Measurements from ENCODE around the gene ZNF385D.
A peak's percentile ranks its signal among the peaks of the same experiment; 100 is the strongest.

Gene ZNF385D

DNA sequence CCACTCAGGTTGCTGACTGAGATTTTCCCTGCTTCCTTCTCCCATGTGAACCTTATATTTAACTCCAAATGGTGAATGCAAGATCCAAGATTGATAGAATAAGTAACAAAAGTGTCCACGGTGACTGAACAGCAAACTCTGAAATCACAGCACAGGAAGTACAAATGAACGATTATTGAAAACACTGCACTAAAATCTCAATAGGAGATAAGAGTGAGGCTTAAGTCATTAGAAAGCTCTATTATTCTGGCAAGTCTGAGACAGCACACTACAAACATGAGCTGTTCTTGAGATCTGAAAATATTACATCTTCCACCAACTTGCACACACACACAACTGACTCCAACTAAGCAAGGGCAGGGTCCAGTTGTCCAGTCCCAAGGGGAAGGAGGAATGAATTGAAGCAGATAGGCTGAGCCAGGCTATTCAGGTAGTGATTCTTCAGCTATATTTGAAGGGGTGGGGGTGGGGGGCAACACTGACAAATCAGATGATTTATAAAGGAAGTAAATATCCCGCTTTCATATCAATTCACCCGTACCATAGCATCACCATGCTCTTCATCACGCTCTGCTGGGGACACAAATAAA lies 2.9 kb downstream of the ZNF385D start:
- peak; percentile 52 for DNase-seq

GRCh38 chr3:21747376-21747775 lies 3.6 kb downstream of the ZNF385D start:
- peak; percentile 63 for DNase-seq

DNA sequence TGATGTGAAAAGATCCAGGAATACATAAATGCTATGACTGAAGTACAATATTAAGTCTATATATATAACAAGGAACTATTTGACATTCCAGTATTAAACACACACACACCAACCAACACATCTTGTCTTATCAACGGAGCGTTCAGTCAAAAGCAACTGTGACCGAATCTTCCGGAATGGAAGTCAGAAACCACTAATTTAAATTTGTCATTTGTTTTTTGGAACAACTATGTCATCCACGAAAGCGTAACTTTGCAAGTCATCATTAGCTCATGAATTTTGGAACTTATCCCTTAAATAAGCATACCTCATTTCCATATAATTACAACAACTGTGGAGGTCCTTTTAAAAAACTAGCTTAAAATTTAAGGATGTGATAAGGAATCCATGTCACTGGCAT lies 5.0 kb downstream of the ZNF385D start:
- no peak for DNase-seq

DNA sequence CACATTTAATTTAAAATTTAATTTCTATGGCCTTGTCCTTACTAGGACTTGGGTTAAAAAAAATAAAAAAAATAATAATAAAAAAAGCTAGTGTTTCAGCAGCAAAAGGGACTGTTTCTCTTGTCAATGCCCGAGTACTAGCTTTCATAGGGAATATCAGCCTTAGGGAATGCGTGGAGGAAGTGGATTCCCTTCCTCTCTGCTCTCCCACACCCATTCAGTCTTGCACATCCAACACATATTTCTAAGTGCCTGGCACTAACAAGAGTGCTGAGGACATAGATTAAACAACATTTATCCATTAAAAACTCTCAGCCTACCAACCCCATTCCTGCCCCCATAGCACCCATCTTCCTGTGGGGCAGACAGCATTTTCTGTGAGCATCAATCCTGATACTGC lies 6.2 kb downstream of the ZNF385D start:
- DNase-seq, result no peak

GRCh38 chr3:21738935-21739702 lies 11.9 kb downstream of the ZNF385D start:
- DNase-seq, result peak; percentile 26

- no peak for DNase-seq
Measured at GRCh38 chr3:21738283-21738682, 12.7 kb downstream of the ZNF385D start.

GRCh38 chr3:21734746-21735145 lies 16.3 kb downstream of the ZNF385D start:
- no peak for DNase-seq

DNA sequence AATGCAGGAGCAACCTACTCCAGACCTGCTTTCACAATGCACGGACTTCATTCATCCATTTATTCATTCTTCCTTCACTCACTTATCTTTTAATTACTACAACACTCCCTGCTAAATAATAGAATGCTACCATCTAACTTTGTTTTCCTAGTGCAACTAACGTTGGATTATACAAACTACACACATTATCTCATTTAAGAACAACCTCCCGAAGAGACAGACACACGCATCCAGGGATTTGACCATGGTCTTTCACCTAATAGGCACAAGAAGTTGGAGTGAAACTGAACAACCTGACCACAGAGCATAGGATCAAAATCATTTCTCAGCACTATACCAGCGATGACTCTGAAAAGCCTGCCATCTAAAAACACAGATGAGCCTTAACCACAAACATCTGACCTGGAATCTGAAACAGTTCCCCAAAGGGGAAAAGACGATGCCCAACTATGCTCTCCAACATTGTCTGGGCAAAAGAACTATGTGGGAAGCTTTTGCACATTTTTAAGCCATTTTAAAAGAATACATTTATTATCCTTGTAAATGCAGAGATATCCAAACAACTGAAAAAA lies 21.0 kb downstream of the ZNF385D start:
- DNase-seq, result no peak

- DNase-seq, result no peak
Measured at GRCh38 chr3:21729331-21729730, 21.7 kb downstream of the ZNF385D start.

DNA sequence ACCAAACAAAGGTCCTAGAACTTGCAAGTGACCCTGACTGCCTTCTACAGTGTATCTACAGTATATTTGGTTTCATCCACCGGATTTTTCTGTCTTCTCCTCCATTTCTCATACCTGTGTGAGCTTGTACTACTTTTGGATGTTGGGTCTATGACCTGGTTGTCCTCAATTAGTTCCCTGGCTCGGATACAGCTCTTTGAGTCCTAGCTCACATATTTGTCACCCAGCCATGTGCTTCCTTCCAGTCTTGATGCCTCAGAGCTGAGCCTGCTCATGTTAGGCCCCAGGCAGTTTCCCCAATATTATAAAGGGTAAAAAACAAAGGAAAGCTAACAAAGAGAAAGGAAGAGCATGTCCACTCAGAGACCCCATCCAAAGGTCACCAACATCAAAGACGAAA lies 28.2 kb downstream of the ZNF385D start:
- DNase-seq, result no peak

GRCh38 chr3:21722301-21722700 lies 28.7 kb downstream of the ZNF385D start:
- no peak for DNase-seq

DNA sequence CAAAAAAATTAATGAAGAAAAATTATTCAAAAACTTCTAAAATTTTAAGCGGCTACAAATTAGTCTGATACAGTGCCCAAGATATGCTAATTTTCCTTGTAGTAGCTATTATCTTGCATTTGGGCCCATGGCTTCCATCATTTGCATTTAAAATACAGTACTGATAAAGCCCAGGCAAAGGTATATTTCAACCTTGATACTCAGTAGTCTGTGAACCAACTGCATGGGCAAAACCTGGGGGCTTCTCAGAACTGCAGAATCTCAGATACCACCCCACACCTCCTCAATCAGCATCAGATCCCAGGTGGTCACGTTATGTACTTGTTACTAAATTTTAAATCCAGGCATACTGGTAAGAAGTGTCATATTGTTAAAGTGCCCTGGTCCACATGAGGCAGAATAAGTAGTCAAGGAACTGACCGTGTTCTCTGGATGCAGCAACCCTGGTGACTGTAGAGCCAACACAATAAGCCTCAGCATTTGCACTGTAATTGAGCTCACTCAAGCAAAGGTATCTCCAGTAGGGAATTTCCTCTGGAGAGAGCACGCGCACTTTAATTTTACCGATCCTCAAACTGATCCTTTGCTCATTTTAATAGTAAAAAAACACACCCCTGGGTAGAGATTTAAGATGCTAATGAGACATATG lies 31.9 kb downstream of the ZNF385D start:
- DNase-seq, result no peak

GRCh38 chr3:21718161-21718765 lies 32.7 kb downstream of the ZNF385D start:
- no peak for DNase-seq

- no peak for DNase-seq
Measured at GRCh38 chr3:21715662-21716061, 35.3 kb downstream of the ZNF385D start.

DNA sequence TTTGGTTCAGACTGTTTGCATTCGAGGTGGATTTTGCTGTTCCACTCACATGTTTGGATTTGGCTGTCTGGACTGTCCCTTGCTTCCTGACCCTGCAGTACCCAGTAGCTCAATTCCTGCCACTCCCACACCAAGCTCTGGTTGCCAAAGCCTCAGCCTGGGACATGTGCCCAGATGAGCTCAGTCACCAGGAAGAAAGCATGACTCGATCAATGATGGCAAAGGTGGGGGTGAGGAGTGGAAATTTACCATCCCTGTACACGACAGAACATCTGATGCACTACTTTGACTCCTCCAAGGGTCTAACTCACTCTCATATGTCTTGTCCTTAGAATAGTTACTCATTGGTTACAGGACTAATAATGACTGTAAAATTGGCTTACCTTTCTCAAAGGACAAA lies 45.2 kb downstream of the ZNF385D start:
- DNase-seq, result no peak

- no peak for DNase-seq
Measured at GRCh38 chr3:21704796-21705195, 46.2 kb downstream of the ZNF385D start.

DNA sequence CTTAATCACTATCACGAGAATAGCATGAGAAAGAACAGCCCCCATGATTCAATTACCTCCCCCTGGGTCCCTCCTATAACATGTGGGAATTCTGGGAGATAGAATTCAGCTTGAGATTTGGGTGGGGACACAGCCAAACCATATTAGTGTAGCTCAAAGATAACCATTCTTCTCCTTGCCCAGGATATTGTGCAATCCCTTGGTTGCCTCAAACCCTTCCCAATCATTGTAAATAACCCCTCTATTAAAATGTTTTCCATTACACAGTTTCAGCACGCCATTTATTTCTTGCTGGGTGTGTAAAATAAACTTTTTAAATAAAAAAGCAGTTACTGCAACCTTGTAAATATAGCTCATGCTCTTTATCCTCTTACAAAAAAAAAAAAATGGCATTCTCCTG lies 47.7 kb downstream of the ZNF385D start:
- no peak for DNase-seq

DNA sequence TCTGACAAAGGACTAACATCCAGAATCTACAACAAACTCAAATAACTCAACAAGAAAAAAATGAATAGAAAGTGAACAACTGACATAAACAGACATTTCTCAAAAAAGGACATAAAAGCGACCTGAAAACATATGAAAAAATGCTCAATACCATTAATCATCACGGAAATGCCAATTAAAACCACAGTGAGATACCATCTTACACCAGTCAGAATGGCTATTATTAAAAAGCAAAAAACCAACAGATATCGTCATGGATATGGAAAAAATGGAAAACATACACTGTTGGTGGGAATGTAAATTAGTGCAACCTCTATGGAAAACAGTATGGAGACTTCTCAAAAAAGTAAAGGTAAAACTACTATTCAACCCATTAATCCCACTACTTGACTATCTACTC lies 53.3 kb downstream of the ZNF385D start:
- DNase-seq, result no peak

GRCh38 chr3:21694506-21694905 lies 56.5 kb downstream of the ZNF385D start:
- DNase-seq, result no peak

DNA sequence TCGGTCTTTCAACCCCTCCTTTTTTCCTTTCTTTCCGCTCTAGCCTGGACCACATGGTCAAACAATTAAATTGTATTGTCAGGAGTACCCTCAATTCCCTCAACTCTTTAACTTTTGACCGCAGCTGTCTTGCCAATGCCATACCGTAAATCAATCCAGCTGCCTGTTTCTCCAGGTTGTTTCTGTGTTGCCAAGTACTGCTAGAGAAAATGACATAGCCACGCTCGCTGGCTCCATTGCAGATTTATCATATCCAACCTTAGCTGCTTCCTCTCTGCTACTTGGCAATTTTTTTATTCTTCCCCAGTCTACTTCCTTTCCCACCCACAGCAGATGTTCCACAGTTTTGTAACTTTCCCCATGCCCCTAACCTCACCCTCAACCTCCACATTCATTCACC lies 60.0 kb downstream of the ZNF385D start:
- DNase-seq, result no peak

GRCh38 chr3:21682206-21682605 lies 68.8 kb downstream of the ZNF385D start:
- no peak for DNase-seq

DNA sequence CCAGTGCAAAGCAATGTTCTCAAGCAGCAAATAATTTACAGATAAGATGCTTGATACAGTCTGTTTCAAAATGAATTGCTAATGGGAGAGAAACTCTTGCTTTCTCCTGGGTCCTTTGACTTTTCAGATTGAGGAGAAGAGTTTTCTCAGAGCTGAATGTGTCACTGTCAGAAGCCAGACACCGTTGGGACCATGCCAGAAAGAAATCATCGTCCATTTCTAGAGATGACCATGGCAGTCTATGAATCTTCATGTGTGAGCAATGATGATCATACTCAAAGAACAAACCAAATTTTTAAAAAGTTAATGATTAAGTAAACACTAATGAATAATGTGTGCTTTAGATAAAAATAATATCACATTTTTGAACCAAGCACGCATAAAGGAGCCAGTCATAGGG lies 77.6 kb downstream of the ZNF385D start:
- DNase-seq, result no peak

GRCh38 chr3:21672303-21672702 lies 78.7 kb downstream of the ZNF385D start:
- DNase-seq, result no peak

- no peak for DNase-seq
Measured at GRCh38 chr3:21670386-21670785, 80.6 kb downstream of the ZNF385D start.

All from retina (tissue), 1 donor.